PFSK-1 (cell line): Measurements from ENCODE around the gene MAD1L1.

Experiments
- POLR2AphosphoS5 ChIP-seq: IDR thresholded peaks from 2 replicates; pipeline ENCODE4 v1.6.1; 2012; ENCODE audit warnings: low read depth, mild to moderate bottlenecking, control low read depth, low read length, moderate library complexity
- TAF1 ChIP-seq: IDR thresholded peaks from 2 replicates; pipeline ENCODE4 v1.6.1; 2012; ENCODE audit warnings: low read length, control low read depth, borderline replicate concordance; ENCODE audit not compliant: insufficient read depth

DNA sequence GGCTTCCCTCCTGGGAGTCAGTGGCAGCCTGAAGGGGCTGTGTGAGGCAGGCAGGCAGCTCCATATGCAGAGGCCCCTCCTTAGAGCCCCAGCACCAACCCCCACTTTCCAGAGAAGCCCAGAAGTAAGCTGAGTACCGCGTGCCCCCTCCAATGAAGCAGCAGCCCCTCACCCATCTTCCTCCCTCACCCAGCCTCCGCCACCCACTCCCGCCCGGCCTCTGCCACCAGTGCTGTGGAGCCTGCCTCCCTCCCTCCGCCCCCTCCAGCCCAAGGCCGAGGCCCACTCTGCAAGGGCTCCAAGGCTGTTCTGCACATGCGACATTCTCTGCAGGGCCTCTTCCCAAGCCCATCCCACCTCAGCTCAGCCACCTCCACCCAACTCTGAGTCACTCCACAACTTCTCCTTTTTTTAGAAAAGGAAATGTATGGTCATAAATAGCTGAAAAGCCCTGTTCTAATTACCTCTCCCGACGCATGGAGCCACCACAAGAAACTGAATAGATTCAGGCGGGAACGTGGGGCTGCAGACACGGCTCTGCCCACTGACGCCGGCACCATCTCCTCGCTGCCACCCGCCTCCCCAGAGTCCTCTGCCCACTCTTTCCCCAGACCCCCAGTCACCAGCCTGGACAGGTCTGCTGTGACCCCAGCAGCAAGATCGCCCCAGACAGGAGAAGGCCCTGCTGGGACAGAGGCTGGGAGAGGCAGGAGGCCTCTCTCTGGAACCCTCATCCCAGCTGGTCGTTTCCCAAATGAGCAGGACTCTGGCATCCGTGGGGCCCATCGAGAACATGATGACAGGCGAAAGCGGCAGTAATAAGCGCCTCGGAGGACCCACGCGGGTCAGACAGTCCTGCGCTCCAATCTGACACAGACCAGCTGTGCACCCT lies 213.9 kb downstream of the MAD1L1 start:
- TF ChIP-seq TAF1 (no peak), POLR2AphosphoS5 (no peak)
